D721Med (cell line): ENCODE measurements around the gene EDN2.

Experiments used
- DNase-seq: peaks from one replicate; pipeline ENCODE4 v3.0.0; 2011; ENCODE audit warnings: low spot score; ENCODE audit not compliant: insufficient read length
- FAIRE-seq: peaks from 2 replicates; lab custom pipeline; 2011; peaks lifted over from hg19 to GRCh38; lab: Jason Lieb, UNC
- CTCF ChIP-seq: IDR thresholded peaks from 2 replicates; pipeline ENCODE4 v1.5.1; 2012; ENCODE audit warnings: mild to moderate bottlenecking, control low read depth; ENCODE audit not compliant: insufficient read depth; ENCODE audit errors: missing control alignments

EDN2 gene

DNA sequence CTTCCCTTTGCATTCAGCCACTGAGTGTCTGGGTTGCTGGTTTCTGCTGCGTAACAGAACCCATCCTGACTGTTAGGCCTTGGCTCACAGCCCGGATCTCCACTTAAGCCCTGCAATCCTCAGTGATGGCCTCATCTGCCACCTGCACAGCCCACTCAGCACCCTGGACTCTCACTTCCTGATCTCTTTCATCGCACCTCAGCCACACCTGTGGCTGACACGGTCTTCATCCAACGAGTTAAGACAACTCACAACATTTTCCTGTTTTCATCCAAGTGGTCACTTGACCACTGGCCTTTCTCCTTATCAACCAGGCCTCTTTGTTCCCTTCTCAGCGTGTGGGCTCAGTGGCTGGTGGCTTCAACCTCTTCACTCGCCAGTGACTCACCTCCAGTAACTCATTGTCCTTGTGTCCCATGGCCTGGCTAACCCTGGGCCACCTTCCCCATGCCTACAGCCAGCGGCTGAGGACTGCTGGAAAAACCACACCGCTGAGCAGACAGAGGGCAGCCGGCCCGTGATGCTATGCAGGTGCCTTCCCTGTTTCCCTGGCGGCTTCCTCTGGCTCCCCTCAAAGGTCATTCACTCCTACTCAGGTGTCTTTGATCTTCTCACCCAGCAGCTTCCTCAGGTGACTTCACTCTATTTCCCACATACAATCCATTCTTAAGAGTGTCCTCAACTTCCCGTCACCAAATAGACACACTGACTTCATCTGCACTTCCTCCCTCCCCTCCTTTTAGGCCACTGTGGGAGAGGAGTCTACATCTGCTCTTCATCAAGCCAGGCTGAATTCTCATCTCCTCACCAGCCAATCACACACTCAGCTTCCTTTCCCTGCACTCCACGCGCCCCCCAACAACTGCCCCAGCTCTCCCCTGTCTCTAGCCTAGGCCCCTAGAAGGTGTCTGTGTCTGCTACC is 19.9 kb upstream of the EDN2 start:
- DNase-seq (no peak), FAIRE-seq (no peak)
- TF ChIP-seq CTCF: no peak

GRCh38 chr1:41503538-41504113 is 19.1 kb upstream of the EDN2 start:
- FAIRE-seq (no peak), DNase-seq (no peak)
- TF ChIP-seq CTCF: no peak

GRCh38 chr1:41502912-41503311 is 18.4 kb upstream of the EDN2 start:
- FAIRE-seq: no peak
- TF ChIP-seq CTCF: no peak
- DNase-seq: no peak

- no peak for TF ChIP-seq CTCF
- DNase-seq (no peak), FAIRE-seq (no peak)
Observed at GRCh38 chr1:41501581-41501980, 17.1 kb upstream of the EDN2 start.

DNA sequence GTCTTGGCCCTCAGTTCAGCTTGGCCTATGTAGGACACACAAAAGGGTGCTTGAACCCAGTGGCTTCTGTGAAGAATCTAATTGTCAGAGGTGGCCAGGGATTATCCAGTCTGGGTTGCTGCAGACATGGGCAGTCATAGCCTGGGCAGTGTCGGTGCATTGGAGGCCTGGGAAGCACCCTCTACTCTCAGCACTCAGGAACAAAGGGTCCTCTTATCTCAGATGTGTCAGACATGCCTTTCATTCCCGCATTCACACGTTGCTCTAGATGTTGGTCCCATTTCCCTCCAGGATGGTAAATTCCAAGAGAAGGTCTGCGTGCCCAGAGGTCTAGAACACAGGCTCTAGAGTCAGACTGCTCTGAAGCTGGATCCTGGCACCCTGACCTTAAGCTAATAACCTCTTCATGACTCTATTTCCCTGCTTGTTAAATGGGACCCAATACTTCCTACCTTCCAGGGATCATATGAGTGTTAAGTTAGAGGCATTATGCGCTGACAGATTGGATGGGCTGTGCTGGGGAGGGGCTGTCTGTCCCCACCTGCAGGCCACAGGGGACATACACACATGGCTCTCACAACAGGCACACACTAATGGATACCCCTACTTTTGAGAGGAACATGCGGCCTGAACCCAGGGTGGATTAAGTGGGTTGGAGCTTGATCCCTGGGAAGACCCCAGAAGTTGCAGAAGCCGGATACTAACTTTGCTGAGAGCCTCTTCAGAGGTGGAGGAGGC is 16.5 kb upstream of the EDN2 start:
- FAIRE-seq: no peak
- no peak for TF ChIP-seq CTCF

DNA sequence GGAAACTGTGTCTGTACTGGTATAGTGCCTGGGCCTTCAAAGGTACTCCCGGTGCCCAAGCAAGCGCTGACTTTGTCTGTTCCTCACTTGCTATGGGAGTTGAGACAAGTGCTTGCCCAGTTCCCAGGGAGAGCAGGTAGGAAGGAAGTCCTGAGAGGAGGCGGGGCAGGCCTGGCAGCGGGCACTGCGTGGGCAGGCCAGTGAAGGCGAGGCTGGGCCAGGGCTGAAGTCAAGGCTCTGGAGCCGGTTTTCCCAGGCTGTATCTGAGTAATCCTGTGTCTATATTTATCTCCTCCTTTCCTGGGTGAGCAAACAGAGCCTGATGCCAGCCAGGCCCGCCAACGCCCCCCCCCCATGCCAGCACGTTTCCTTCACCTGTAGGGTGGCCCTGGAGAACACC is 15.9 kb upstream of the EDN2 start:
- no peak for TF ChIP-seq CTCF
- no peak for DNase-seq
- no peak for FAIRE-seq

More for the DNA sequence above, 16.5 kb upstream of the EDN2 start:
- no peak for DNase-seq
